ENCODE results near the gene CIRBP.

DNA sequence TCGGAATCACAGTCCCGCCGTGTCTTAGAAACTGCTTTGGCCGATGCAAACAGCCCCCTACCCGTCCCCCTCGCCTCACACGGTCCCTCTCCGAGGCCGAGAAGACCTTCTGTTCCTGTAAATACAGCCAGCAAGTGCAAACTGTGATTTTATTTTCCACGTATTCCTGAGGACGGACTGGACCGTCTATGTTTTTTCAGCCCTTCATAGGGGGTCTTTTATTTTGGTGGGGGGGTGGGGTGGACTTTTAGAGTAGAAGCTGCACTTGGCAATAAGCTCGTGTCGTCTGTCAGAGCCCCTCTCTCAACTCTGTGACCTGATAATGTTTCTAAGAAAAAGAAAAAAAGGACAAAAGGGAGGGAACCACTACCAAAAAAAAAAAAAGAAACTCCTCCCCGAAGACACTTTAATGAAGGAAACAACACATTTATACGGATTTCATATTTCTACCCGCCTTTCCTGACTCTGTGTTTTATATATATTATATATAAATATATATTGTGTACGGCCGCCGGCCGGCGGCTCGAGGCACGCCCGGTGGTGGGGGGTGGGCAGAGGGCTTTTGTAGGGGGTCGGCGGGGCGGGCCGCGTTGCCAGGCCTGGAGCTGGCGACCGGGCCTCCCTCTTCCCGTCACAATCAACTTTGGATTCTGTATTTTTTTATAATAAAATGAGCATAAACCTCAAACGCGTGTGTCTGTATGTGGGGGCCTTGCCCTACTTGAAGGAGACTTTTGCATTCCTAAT is 31.8 kb downstream of the CIRBP start:
- TF ChIP-seq POLR2A (IDR thresholded peaks at IDR 0.05; ENCODE audit: low read length) = no peak
- no peak for TF ChIP-seq GATA1 (IDR thresholded peaks at IDR 0.05; ENCODE audit: low read depth, low read length)
